ENCODE measurements around the gene HMGXB3.

HMGXB3 gene

GRCh38 chr5:150073677-150074076 lies 73.1 kb downstream of the HMGXB3 start:
- no peak for TF ChIP-seq SPI1 (IDR thresholded peaks at IDR 0.05; ENCODE audit: borderline replicate concordance, low read depth)
- TF ChIP-seq POLR2AphosphoS5 (IDR thresholded peaks at IDR 0.05; ENCODE audit: low read depth), result no peak
- no peak for TF ChIP-seq GABPA (IDR thresholded peaks at IDR 0.05; ENCODE audit: low read depth)
- no peak for TF ChIP-seq CTCF (IDR thresholded peaks at IDR 0.05; ENCODE audit: insufficient read depth, low read length)
- no peak for TF ChIP-seq REST (IDR thresholded peaks at IDR 0.05; ENCODE audit: insufficient replicate concordance, low read depth)
- Histone ChIP-seq H3K27ac (replicated peaks) (no peak overlapping the region), H3K27me3 (ENCODE audit: insufficient read depth, poor library complexity, severe bottlenecking) (no peaks in the 10 kb centered on the region), H3K4me3 (replicated peaks; ENCODE audit: insufficient read depth, low read length) (no peak overlapping the region)
- no peak for DNase-seq (ENCODE audit: low read depth in 1 of 2, low spot score in 1 of 2)

GRCh38 chr5:150075233-150075632 lies 74.7 kb downstream of the HMGXB3 start:
- DNase-seq (ENCODE audit: low read depth in 1 of 2, low spot score in 1 of 2), result no peak
- TF ChIP-seq REST (IDR thresholded peaks at IDR 0.05; ENCODE audit: insufficient replicate concordance, low read depth) (no peak), POLR2AphosphoS5 (IDR thresholded peaks at IDR 0.05; ENCODE audit: low read depth) (no peak), GABPA (IDR thresholded peaks at IDR 0.05; ENCODE audit: low read depth) (no peak), SPI1 (IDR thresholded peaks at IDR 0.05; ENCODE audit: borderline replicate concordance, low read depth) (no peak), CTCF (IDR thresholded peaks at IDR 0.05; ENCODE audit: insufficient read depth, low read length) (no peak)
- H3K4me3 ChIP-seq (replicated peaks; ENCODE audit: insufficient read depth, low read length), result no peak overlapping the region

DNA sequence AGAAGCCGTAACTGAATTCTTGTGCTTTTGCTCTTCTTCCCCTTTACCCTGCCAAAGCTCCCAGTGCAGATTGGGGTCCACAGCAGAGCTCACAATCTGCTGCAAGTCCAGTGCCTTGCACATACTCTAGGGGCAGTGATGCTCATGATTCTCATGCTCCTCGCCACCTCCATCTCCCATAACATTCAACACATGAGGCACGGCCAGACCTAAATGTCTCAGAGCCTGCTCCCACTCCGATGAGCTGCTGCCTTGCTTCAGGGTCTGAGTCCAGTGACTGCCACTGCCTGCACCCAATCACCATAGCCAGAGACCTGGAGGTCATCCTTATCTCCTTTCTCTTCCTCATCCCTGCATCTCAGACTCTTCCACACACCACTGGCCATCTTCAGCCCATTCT lies 75.3 kb downstream of the HMGXB3 start:
- no peak for TF ChIP-seq SPI1 (IDR thresholded peaks at IDR 0.05; ENCODE audit: borderline replicate concordance, low read depth)
- TF ChIP-seq POLR2AphosphoS5 (IDR thresholded peaks at IDR 0.05; ENCODE audit: low read depth), result no peak
- TF ChIP-seq REST (IDR thresholded peaks at IDR 0.05; ENCODE audit: insufficient replicate concordance, low read depth), result no peak
- TF ChIP-seq CTCF (IDR thresholded peaks at IDR 0.05; ENCODE audit: insufficient read depth, low read length), result no peak
- TF ChIP-seq GABPA (IDR thresholded peaks at IDR 0.05; ENCODE audit: low read depth), result no peak
- no peaks in the 10 kb centered on the region for H3K27me3 ChIP-seq (ENCODE audit: insufficient read depth, poor library complexity, severe bottlenecking)
- no peak overlapping the region for H3K4me3 ChIP-seq (replicated peaks; ENCODE audit: insufficient read depth, low read length)
- H3K27ac ChIP-seq (replicated peaks), result no peak overlapping the region
- DNase-seq (ENCODE audit: low read depth in 1 of 2, low spot score in 1 of 2), result no peak

More at GRCh38 chr5:150075233-150075632, 74.7 kb downstream of the HMGXB3 start:
- Histone ChIP-seq H3K27ac (replicated peaks) (no peak overlapping the region), H3K27me3 (ENCODE audit: insufficient read depth, poor library complexity, severe bottlenecking) (no peaks in the 10 kb centered on the region)

Data from HL-60 (cell line).